Smooth muscle cell (in vitro differentiated cells): Measurements from ENCODE around the gene FUCA1. TPM values are rescaled to one million over a fixed set of nuclear protein-coding genes. Genes with fewer than 3 reads are reported as not detected.
A peak's percentile ranks its signal among the peaks of the same experiment; 100 is the strongest.
"Not testable (repeated sequence)": the region's sequence is repeated elsewhere in the genome, so short reads cannot be mapped to it uniquely, and the experiment has no call there.

ENCODE experiments used
- DNase-seq: peaks from one replicate; lab custom pipeline; 2025; ENCODE audit not compliant: unreplicated experiment; lab: John Stamatoyannopoulos, UW
- H2AFZ ChIP-seq: fragments of 200-600 bp; sonication (generic); 2 replicates; pipeline ENCODE4 v1.6.0; 2016; ENCODE audit warnings: antibody characterized with exemption, low read depth, mild to moderate bottlenecking
- H3F3A ChIP-seq: fragments of 200-600 bp; sonication (generic); 2 replicates; pipeline ENCODE4 v1.6.0; 2017; ENCODE audit warnings: antibody characterized with exemption, low read depth
- H3K27ac ChIP-seq: fragments of 200-600 bp; sonication (generic); 2 replicates; pipeline ENCODE4 v1.5.1; 2016; ENCODE audit warnings: low read depth, mild to moderate bottlenecking
- H3K27me3 ChIP-seq: fragments of 200-600 bp; sonication (generic); 2 replicates; pipeline ENCODE4 v1.6.1; 2016; ENCODE audit warnings: low read depth, mild to moderate bottlenecking
- H3K36me3 ChIP-seq: fragments of 200-600 bp; sonication (generic); 2 replicates; pipeline ENCODE4 v1.5.1; 2016; ENCODE audit warnings: low read depth
- H3K4me1 ChIP-seq: fragments of 200-600 bp; sonication (generic); 2 replicates; pipeline ENCODE4 v1.5.1; 2016; ENCODE audit warnings: low read depth
- H3K4me2 ChIP-seq: fragments of 200-600 bp; sonication (generic); 2 replicates; pipeline ENCODE4 v1.6.0; 2016; ENCODE audit warnings: mild to moderate bottlenecking
- H3K4me3 ChIP-seq: fragments of 200-600 bp; sonication (generic); 2 replicates; pipeline ENCODE4 v1.5.1; 2016; ENCODE audit warnings: mild to moderate bottlenecking
- H3K79me2 ChIP-seq: fragments of 200-600 bp; sonication (generic); 2 replicates; pipeline ENCODE4 v1.6.0; 2016; ENCODE audit warnings: low read depth, mild to moderate bottlenecking
- H3K9ac ChIP-seq: fragments of 200-600 bp; sonication (generic); 2 replicates; pipeline ENCODE4 v1.6.0; 2016; ENCODE audit warnings: low read depth
- H3K9me3 ChIP-seq: fragments of 200-600 bp; sonication (generic); replicated peaks from 2 replicates; pipeline ENCODE4 v1.5.1; 2016; ENCODE audit warnings: low read depth
- H4K20me1 ChIP-seq: fragments of 200-600 bp; sonication (generic); 2 replicates; pipeline ENCODE4 v1.6.0; 2016; ENCODE audit warnings: low read depth
- CTCF ChIP-seq: fragments of 200-600 bp; sonication (generic); IDR thresholded peaks from 2 replicates; pipeline ENCODE4 v1.5.1; 2017; ENCODE audit warnings: borderline replicate concordance, mild to moderate bottlenecking, antibody characterized with exemption; ENCODE audit not compliant: insufficient read depth, poor library complexity, severe bottlenecking
- whole genome bisulfite sequencing: methylation state at CpG from one replicate; pipeline ENCODE4 v1.1.7; 2016; ENCODE audit warnings: low lambda C conversion rate; 5-methylcytosine and 5-hydroxymethylcytosine counted together
- polyA plus RNA-seq: library from polyadenylated mRNA; unstranded; fragments of >200 nt; fragmentation: Nextera tagmentation; extraction: Ambion mirVana; gene quantifications from 2 replicates; pipeline ENCODE4 v1.2.1, GENCODE V29; 2016
- total RNA-seq: library from RNA; depleted of rRNA; stranded (reverse); fragments of >200 nt; gene quantifications from 2 replicates; pipeline ENCODE4 v1.2.3, GENCODE V29; 2014

Gene FUCA1
- total and polyA plus RNA-seq, 2 experiments from 2014 or later, result 10.4 to 19.0 TPM

DNA sequence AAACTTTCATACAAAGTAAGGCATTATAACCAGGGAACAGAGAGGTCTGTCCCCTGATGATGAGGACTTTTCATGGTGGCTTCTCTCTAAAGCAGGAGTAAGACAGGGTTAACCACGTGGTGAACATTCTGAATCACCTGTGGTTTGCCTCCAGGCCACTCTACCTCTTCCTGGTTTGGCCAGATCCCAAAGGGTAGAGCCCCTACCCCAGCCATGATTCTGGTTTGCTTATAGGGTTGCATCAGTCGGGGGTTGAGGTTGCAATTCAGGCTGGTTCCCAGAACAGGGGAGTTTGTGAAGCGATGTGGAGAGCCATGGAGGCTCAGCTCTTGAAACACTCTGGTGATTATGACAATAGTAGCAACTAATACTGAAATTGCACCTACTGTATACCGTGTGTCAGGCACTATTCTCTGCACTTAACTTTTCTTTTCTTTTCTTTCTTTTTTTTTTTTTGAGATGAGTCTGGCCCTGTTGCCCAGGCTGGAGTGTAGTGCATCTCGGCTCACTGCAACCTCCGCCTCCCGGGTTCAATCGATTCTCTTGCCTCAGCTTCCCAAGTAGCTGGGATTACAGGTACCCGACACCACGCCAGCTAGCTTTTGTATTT lies 36.8 kb upstream of the FUCA1 start:
- Histone ChIP-seq H4K20me1 (no peaks in the 10 kb centered on the region), H3K27me3 (peaks cover 52% of the 10 kb centered on the region), H3K36me3 (no peaks in the 10 kb centered on the region)

DNA sequence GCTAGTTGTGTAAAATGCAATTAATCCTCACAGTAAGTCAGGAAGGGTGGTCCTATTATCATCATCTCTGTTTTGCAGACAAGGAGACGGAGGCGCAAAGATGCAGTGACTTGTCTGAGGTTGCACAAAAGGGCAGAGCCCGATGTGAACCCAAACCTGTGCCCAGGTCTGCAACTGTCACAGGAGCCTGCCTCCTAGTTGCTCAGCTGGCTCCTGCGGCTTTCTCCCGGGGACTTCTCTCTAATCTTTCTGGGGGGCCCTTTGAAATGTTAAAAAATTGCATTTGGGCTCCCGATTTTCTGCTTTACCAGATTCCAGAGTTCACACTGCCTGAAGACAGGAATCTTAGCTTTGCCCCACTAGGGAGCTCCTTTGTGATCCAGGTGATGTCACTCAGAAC lies 35.7 kb upstream of the FUCA1 start:
- H3K9me3 ChIP-seq, result no peaks in the 10 kb centered on the region
- no peaks in the 10 kb centered on the region for H3K4me1 ChIP-seq
- H3K36me3 ChIP-seq, result no peaks in the 10 kb centered on the region
- no peaks in the 10 kb centered on the region for H3K79me2 ChIP-seq
- no peak overlapping the region for H3K9ac ChIP-seq
- H3K27me3 ChIP-seq, result peaks cover 52% of the 10 kb centered on the region
- 68% methylated on average over 6 of the region's 6 CpGs for WGBS
- DNase-seq, result no peak
- no peaks in the 10 kb centered on the region for H4K20me1 ChIP-seq
- no peak overlapping the region for H3K4me2 ChIP-seq
- H3K4me3 ChIP-seq, result no peak overlapping the region
- no peak overlapping the region for H3K27ac ChIP-seq
- TF ChIP-seq CTCF, result no peak
- no peaks in the 10 kb centered on the region for H3F3A ChIP-seq
- H2AFZ ChIP-seq, result no peak overlapping the region

More for the DNA sequence above, 36.8 kb upstream of the FUCA1 start:
- no peak overlapping the region for H3K27ac ChIP-seq
- H3K9ac ChIP-seq, result no peak overlapping the region
- TF ChIP-seq CTCF, result no peak
- no peak overlapping the region for H3K4me3 ChIP-seq
- WGBS, result 82% methylated on average over 10 of the region's 10 CpGs
- no peaks in the 10 kb centered on the region for H3F3A ChIP-seq
- no peak overlapping the region for H2AFZ ChIP-seq
- no peaks in the 10 kb centered on the region for H3K79me2 ChIP-seq
- H3K4me1 ChIP-seq, result no peaks in the 10 kb centered on the region
- DNase-seq, result no peak
- no peak overlapping the region for H3K4me2 ChIP-seq
- no peaks in the 10 kb centered on the region for H3K9me3 ChIP-seq

DNA sequence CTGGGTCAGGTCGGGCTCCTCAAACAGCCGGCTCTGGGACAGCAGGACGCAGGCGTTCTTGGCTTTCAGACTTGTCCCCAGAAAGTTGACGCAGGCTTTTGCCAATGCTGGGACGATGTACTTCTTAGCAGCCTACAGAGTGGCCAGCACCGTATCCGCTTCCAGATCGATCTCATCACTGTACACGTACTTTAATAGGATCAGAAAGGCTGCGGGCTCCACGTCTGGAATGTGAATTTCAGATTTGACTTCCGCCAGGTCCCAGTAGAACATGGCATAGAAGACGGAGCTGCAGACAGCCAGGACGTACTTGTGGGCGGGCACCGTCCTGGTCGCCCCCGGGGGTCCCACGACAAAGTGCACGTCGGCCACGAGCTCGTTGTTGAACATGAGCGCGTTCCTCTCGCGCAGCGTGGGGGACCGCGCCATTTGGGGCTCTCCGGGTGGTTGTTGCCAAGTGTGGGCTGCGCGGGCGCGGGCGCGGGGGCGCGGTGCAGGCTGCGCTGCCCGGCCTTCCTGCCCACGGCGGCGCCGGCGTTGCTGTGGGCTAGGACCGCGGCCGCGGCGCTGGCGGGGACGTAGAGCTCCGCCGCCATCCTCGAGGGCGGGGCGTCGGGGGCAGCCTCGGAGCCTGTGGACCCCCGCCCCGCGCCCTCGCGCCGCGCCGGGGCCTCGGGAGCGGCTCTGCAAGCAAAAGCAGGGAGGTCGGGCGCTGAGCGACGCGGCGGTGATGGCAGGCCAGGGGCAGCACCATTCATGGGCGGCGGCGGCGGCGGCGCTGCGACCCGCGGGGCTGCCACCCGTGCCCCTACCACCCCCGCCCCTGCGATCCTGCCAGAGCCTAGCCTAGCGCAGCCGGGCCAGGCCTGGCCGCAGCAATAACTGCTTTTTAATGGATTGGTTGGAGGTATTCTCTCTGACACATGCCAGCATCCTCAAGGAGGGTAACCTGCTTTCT lies 34.5 kb upstream of the FUCA1 start:
- no peak for TF ChIP-seq CTCF
- no peaks in the 10 kb centered on the region for H3K9me3 ChIP-seq
- DNase-seq, result no peak
- H3K36me3 ChIP-seq, result no peaks in the 10 kb centered on the region
- H3K79me2 ChIP-seq, result no peaks in the 10 kb centered on the region
- H4K20me1 ChIP-seq, result no peaks in the 10 kb centered on the region
- H3K27me3 ChIP-seq, result peaks cover 52% of the 10 kb centered on the region
- H2AFZ ChIP-seq, result no peak overlapping the region
- WGBS, result 30% methylated on average over 70 of the region's 92 CpGs
- H3F3A ChIP-seq, result no peaks in the 10 kb centered on the region
- no peaks in the 10 kb centered on the region for H3K4me1 ChIP-seq
- H3K4me2 ChIP-seq, result peak overlapping the region; percentile 84
- no peak overlapping the region for H3K27ac ChIP-seq
- no peak overlapping the region for H3K9ac ChIP-seq
- peak overlapping the region; percentile 44 for H3K4me3 ChIP-seq

DNA sequence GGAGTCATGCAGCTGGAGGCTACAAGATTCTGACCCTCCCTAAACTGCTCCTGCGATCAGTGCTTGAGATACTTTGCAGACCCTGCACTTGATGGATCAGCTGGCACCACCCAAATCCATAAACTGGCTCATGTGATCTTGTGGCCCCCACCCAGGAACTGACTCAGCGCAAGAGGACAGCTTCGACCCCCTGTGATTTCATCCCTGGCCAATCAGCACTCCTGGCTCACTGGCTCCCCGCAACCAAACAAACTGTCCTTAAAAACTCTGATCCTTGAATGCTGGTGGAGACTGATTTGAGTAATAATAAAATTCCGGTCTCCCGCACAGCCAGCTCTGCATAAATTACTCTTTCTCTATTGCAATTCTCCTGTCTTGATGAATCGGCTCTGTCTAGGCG lies 31.9 kb upstream of the FUCA1 start:
- peaks cover 45% of the 10 kb centered on the region for H3K27me3 ChIP-seq
- H3K9ac ChIP-seq, H3K9me3 ChIP-seq, H3K4me3 ChIP-seq, H2AFZ ChIP-seq, H3K27ac ChIP-seq, H3K4me2 ChIP-seq, H4K20me1 ChIP-seq, H3K79me2 ChIP-seq, DNase-seq, H3K36me3 ChIP-seq, H3F3A ChIP-seq, H3K4me1 ChIP-seq: not testable (repeated sequence)
- WGBS, result 79% methylated on average over 8 of the region's 8 CpGs
